HL-60 (cell line): ENCODE data around the gene PPP3CB.

Source experiments
- DNase-seq, 2 experiments: peaks; one replicate each; pipeline ENCODE4 v3.0.0-alpha.2; 2010 to 2020; ENCODE audit warnings: low read depth in 1 of 2, low spot score in 1 of 2
- H3K27ac ChIP-seq: fragments of 250-450 bp; sonication (Bioruptor Pico); replicated peaks from 2 replicates; pipeline ENCODE4 v1.5.1; 2020; ENCODE audit warnings: mild to moderate bottlenecking, moderate library complexity
- H3K27me3 ChIP-seq: fragments of 250-450 bp; sonication (Bioruptor Pico); 2 replicates; pipeline ENCODE4 v1.5.1; 2021; ENCODE audit warnings: mild to moderate bottlenecking, moderate library complexity; ENCODE audit not compliant: insufficient read depth, poor library complexity, severe bottlenecking
- H3K4me3 ChIP-seq: replicated peaks from 2 replicates; pipeline ENCODE4 v1.5.1; 2011; ENCODE audit warnings: mild to moderate bottlenecking, control low read depth, low read length; ENCODE audit not compliant: insufficient read depth
- GABPA ChIP-seq: IDR thresholded peaks from 2 replicates; pipeline ENCODE4 v1.6.1; 2012; ENCODE audit warnings: low read depth
- POLR2AphosphoS5 ChIP-seq: IDR thresholded peaks from 2 replicates; pipeline ENCODE4 v1.6.1; 2012; ENCODE audit warnings: low read depth
- SPI1 ChIP-seq: IDR thresholded peaks from 2 replicates; pipeline ENCODE4 v1.6.1; 2012; ENCODE audit warnings: low read depth, mild to moderate bottlenecking, borderline replicate concordance
- TF ChIP-seq, protein P1 (sequence below): IDR thresholded peaks from 2 replicates; pipeline ENCODE4 v1.6.1; 2012; ENCODE audit warnings: low read depth; ENCODE audit not compliant: insufficient replicate concordance
- TF ChIP-seq, protein P2 (sequence below): IDR thresholded peaks from one replicate; pipeline ENCODE4 v1.5.1; 2011; ENCODE audit warnings: low read length, control low read depth, inconsistent platforms; ENCODE audit not compliant: insufficient read depth

Gene PPP3CB

DNA sequence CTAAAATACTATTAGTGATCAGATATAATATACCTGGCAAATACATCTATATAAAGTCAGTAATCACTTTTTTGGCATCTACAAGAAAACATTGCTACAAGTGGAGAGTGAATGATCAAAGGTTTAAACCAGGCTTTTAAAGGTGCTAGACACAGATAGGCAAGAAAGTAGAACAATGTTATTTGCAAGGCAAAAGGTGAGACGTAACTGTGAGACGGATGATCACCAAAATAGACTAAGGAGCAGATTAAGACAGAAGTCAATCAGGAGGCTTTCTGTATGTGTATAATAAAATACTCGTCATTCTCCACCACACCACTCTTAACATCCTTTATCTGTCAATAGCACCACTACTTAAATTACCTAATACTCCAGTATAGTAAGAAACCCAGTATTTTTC, 90.3 kb downstream of the PPP3CB start:
- no peaks in the 10 kb centered on the region for H3K27me3 ChIP-seq
- H3K4me3 ChIP-seq, result no peak overlapping the region
- no peak for DNase-seq
- no peak overlapping the region for H3K27ac ChIP-seq
- TF ChIP-seq, protein P1, sequence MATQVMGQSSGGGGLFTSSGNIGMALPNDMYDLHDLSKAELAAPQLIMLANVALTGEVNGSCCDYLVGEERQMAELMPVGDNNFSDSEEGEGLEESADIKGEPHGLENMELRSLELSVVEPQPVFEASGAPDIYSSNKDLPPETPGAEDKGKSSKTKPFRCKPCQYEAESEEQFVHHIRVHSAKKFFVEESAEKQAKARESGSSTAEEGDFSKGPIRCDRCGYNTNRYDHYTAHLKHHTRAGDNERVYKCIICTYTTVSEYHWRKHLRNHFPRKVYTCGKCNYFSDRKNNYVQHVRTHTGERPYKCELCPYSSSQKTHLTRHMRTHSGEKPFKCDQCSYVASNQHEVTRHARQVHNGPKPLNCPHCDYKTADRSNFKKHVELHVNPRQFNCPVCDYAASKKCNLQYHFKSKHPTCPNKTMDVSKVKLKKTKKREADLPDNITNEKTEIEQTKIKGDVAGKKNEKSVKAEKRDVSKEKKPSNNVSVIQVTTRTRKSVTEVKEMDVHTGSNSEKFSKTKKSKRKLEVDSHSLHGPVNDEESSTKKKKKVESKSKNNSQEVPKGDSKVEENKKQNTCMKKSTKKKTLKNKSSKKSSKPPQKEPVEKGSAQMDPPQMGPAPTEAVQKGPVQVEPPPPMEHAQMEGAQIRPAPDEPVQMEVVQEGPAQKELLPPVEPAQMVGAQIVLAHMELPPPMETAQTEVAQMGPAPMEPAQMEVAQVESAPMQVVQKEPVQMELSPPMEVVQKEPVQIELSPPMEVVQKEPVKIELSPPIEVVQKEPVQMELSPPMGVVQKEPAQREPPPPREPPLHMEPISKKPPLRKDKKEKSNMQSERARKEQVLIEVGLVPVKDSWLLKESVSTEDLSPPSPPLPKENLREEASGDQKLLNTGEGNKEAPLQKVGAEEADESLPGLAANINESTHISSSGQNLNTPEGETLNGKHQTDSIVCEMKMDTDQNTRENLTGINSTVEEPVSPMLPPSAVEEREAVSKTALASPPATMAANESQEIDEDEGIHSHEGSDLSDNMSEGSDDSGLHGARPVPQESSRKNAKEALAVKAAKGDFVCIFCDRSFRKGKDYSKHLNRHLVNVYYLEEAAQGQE, result no peak
- TF ChIP-seq POLR2AphosphoS5, result no peak
- TF ChIP-seq, protein P2, sequence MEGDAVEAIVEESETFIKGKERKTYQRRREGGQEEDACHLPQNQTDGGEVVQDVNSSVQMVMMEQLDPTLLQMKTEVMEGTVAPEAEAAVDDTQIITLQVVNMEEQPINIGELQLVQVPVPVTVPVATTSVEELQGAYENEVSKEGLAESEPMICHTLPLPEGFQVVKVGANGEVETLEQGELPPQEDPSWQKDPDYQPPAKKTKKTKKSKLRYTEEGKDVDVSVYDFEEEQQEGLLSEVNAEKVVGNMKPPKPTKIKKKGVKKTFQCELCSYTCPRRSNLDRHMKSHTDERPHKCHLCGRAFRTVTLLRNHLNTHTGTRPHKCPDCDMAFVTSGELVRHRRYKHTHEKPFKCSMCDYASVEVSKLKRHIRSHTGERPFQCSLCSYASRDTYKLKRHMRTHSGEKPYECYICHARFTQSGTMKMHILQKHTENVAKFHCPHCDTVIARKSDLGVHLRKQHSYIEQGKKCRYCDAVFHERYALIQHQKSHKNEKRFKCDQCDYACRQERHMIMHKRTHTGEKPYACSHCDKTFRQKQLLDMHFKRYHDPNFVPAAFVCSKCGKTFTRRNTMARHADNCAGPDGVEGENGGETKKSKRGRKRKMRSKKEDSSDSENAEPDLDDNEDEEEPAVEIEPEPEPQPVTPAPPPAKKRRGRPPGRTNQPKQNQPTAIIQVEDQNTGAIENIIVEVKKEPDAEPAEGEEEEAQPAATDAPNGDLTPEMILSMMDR, result no peak
- TF ChIP-seq SPI1, result no peak
- no peak for TF ChIP-seq GABPA

DNA sequence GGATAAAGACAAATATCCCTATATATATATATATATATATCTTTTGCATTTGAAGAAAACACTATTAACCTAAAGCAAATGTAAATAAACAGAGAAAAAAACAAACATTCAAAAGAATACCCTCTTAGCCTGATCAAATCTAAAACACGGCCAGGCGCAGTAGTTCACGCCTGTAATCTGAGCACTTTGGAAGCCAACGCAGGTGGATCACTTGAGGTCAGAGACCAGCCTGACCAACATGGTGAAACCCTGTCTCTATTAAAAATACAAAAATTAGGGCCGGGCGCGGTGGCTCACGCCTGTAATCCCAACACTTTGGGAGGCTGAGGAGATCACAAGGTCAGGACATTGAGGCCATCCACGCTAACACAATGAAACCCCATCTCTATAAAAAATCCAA, 91.1 kb downstream of the PPP3CB start:
- TF ChIP-seq SPI1, result no peak
- TF ChIP-seq, protein P1, result no peak
- no peak for TF ChIP-seq GABPA
- TF ChIP-seq POLR2AphosphoS5, result no peak
- TF ChIP-seq, protein P2, result no peak

DNA sequence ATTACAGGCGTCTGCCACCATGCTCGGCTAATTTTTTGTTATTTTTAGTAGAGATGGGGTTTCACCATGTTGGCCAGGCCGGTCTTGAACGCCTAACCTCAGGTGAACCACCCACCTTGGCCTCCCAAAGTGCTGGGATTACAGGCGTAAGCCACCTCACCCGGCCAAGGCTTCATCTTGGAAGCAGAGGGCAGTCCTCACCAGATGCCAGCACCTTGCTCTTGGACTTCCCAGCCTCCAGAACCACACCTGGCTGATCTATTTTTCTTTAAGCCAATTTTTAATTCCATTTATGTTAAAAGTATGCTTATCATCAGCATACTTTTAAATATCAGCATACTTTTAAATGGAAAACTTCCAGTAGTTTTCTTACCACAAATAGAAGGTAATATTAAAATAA, 94.2 kb downstream of the PPP3CB start:
- Histone ChIP-seq H3K4me3 (no peak overlapping the region), H3K27me3 (no peaks in the 10 kb centered on the region), H3K27ac (no peak overlapping the region)
- DNase-seq, result no peak
- TF ChIP-seq SPI1 (no peak), POLR2AphosphoS5 (no peak), GABPA (no peak)
- TF ChIP-seq, protein P2, result no peak
- TF ChIP-seq, protein P1, result no peak

More for the DNA sequence above, 91.1 kb downstream of the PPP3CB start:
- no peaks in the 10 kb centered on the region for H3K27me3 ChIP-seq
- no peak overlapping the region for H3K4me3 ChIP-seq
- no peak overlapping the region for H3K27ac ChIP-seq
- DNase-seq, result no peak
